Peyer's patch (tissue), 4 donors: ENCODE measurements around the gene UBE2E3.

Experiments
- CTCF ChIP-seq, 6 experiments: fragments of 450-650 bp in 4 of 6; fragments of 200-600 bp in 2 of 6; sonication (generic) in 1 of 6; IDR thresholded peaks; one replicate each; pipeline ENCODE4 v1.5.1; 2017 to 2019; ENCODE audit warnings: antibody characterized with exemption in 6 of 6, mild to moderate bottlenecking in 3 of 6, moderate library complexity in 1 of 6
- POLR2A ChIP-seq, 2 donors: fragments of 450-650 bp; IDR thresholded peaks; one replicate each; pipeline ENCODE4 v1.5.1; 2017; ENCODE audit warnings: antibody characterized with exemption in 2 of 2, mild to moderate bottlenecking in 2 of 2, moderate library complexity in 2 of 2

DNA sequence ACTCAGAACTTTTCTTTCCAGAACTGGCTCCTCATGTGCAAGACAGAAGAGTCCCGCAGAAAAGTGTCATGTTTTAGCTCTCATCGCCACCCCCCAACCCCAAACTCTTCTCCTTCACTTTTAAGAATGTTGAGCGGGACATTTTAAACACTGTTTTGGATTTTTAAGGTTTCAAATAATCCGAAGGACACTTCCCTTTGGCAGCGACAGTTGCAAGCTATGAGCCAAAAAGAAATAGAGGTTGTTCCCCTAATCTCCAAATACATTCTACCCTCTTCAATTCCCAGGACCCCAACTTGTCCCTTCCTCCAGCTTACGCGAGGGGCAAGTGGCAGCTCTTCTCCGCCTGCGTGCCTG lies 678 bp upstream of the UBE2E3 start:
- TF ChIP-seq CTCF (IDR thresholded peaks at IDR 0.05) (no peak), POLR2A (IDR thresholded peaks at IDR 0.05) (no peak)
